ENCODE data around the gene GDI1. TPM values are rescaled to one million over a fixed set of nuclear protein-coding genes. Genes with fewer than 3 reads are reported as not detected.

The GDI1 gene
- total and polyA plus RNA-seq, 9 of the 15 experiments (the other 6 are each of a cell fraction or from before 2014, with no cell fraction given), result 0.97 to 82.6 (median 37.5) TPM

DNA sequence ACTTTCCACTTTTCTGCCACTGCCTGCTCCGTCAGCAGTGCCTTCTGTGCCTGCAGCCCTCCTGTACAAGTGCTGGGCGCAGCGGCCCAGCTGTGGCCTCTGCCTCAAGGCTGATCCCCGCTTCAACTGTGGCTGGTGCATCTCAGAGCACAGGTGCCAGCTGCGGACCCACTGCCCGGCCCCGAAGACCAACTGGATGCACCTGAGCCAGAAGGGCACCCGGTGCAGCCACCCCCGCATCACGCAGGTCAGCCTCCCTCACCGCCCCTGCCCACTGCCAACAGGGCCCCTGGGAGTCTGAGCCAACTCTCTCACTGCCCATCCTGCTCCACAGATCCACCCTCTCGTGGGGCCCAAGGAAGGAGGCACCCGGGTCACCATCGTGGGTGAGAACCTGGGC is 28.6 kb downstream of the GDI1 start (continued):
- TF ChIP-seq, protein P1, sequence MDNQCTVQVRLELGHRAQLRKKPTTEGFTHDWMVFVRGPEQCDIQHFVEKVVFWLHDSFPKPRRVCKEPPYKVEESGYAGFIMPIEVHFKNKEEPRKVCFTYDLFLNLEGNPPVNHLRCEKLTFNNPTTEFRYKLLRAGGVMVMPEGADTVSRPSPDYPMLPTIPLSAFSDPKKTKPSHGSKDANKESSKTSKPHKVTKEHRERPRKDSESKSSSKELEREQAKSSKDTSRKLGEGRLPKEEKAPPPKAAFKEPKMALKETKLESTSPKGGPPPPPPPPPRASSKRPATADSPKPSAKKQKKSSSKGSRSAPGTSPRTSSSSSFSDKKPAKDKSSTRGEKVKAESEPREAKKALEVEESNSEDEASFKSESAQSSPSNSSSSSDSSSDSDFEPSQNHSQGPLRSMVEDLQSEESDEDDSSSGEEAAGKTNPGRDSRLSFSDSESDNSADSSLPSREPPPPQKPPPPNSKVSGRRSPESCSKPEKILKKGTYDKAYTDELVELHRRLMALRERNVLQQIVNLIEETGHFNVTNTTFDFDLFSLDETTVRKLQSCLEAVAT (IDR thresholded peaks at IDR 0.05), result no peak
- TF ChIP-seq RBM15 (IDR thresholded peaks at IDR 0.05; ENCODE audit: insufficient read depth, low read length) (no peak), HMGN3 (IDR thresholded peaks at IDR 0.05; ENCODE audit: borderline replicate concordance, extremely low read depth, insufficient read length, low read depth, low read length) (no peak), SREBF2 (CRISPR knock-in tag; IDR thresholded peaks at IDR 0.05) (no peak), PHB (CRISPR knock-in tag; IDR thresholded peaks at IDR 0.05) (no peak), CBFA2T3 (IDR thresholded peaks at IDR 0.05) (no peak)
- TF ChIP-seq, protein P2, sequence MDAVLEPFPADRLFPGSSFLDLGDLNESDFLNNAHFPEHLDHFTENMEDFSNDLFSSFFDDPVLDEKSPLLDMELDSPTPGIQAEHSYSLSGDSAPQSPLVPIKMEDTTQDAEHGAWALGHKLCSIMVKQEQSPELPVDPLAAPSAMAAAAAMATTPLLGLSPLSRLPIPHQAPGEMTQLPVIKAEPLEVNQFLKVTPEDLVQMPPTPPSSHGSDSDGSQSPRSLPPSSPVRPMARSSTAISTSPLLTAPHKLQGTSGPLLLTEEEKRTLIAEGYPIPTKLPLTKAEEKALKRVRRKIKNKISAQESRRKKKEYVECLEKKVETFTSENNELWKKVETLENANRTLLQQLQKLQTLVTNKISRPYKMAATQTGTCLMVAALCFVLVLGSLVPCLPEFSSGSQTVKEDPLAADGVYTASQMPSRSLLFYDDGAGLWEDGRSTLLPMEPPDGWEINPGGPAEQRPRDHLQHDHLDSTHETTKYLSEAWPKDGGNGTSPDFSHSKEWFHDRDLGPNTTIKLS (IDR thresholded peaks at IDR 0.05; ENCODE audit: borderline replicate concordance, low read depth), result no peak
- TF ChIP-seq, protein P3, sequence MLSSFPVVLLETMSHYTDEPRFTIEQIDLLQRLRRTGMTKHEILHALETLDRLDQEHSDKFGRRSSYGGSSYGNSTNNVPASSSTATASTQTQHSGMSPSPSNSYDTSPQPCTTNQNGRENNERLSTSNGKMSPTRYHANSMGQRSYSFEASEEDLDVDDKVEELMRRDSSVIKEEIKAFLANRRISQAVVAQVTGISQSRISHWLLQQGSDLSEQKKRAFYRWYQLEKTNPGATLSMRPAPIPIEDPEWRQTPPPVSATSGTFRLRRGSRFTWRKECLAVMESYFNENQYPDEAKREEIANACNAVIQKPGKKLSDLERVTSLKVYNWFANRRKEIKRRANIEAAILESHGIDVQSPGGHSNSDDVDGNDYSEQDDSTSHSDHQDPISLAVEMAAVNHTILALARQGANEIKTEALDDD (IDR thresholded peaks at IDR 0.05), result no peak
- TF ChIP-seq, protein P4, sequence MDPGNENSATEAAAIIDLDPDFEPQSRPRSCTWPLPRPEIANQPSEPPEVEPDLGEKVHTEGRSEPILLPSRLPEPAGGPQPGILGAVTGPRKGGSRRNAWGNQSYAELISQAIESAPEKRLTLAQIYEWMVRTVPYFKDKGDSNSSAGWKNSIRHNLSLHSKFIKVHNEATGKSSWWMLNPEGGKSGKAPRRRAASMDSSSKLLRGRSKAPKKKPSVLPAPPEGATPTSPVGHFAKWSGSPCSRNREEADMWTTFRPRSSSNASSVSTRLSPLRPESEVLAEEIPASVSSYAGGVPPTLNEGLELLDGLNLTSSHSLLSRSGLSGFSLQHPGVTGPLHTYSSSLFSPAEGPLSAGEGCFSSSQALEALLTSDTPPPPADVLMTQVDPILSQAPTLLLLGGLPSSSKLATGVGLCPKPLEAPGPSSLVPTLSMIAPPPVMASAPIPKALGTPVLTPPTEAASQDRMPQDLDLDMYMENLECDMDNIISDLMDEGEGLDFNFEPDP (CRISPR knock-in tag; IDR thresholded peaks at IDR 0.05), result no peak
